Loucy (cell line): ENCODE data around the gene IGF2.

Experiments used
- H2AFZ ChIP-seq: fragments of 200-600 bp; sonication (generic); 2 replicates; pipeline ENCODE4 v1.6.0; 2016; ENCODE audit warnings: antibody characterized with exemption, mild to moderate bottlenecking, low read length, moderate library complexity
- H3F3A ChIP-seq: fragments of 200-600 bp; 2 replicates; pipeline ENCODE4 v1.6.0; 2016; ENCODE audit warnings: antibody characterized with exemption, low read depth, mild to moderate bottlenecking
- H3K27me3 ChIP-seq: fragments of 200-600 bp; sonication (generic); 2 replicates; pipeline ENCODE4 v1.6.1; 2014; ENCODE audit warnings: low read length, mild to moderate bottlenecking; ENCODE audit not compliant: insufficient read depth, poor library complexity, severe bottlenecking
- H3K36me3 ChIP-seq: fragments of 200-600 bp; sonication (generic); 2 replicates; pipeline ENCODE4 v1.6.1; 2016; ENCODE audit warnings: low read length; ENCODE audit not compliant: insufficient read depth
- H3K4me1 ChIP-seq: fragments of 200-600 bp; sonication (generic); 2 replicates; pipeline ENCODE4 v1.5.1; 2014; ENCODE audit warnings: low read length, mild to moderate bottlenecking; ENCODE audit not compliant: insufficient read depth, poor library complexity, severe bottlenecking
- H3K4me2 ChIP-seq: fragments of 200-600 bp; sonication (generic); 2 replicates; pipeline ENCODE4 v1.6.0; 2014; ENCODE audit warnings: antibody characterized with exemption, low read length, low read depth, mild to moderate bottlenecking; ENCODE audit not compliant: poor library complexity, severe bottlenecking
- H3K4me3 ChIP-seq: fragments of 200-600 bp; sonication (generic); 2 replicates; pipeline ENCODE4 v1.5.1; 2014; ENCODE audit warnings: low read length, mild to moderate bottlenecking, mixed read lengths; ENCODE audit not compliant: poor library complexity, severe bottlenecking
- H3K79me2 ChIP-seq: fragments of 200-600 bp; sonication (generic); 2 replicates; pipeline ENCODE4 v1.6.1; 2014; ENCODE audit warnings: low read length; ENCODE audit not compliant: insufficient read depth
- H3K9ac ChIP-seq: fragments of 200-600 bp; sonication (generic); 2 replicates; pipeline ENCODE4 v1.6.0; 2014; ENCODE audit warnings: mild to moderate bottlenecking, low read depth, low read length, moderate library complexity; ENCODE audit not compliant: poor library complexity, severe bottlenecking
- H3K9me2 ChIP-seq: fragments of 200-600 bp; sonication (generic); replicated peaks from 2 replicates; pipeline ENCODE4 v1.6.1; 2016; ENCODE audit warnings: low read depth, low read length, mixed read lengths
- H3K9me3 ChIP-seq: fragments of 200-600 bp; sonication (generic); 2 replicates; pipeline ENCODE4 v1.6.1; 2014; ENCODE audit warnings: mild to moderate bottlenecking, antibody characterized with exemption, low read length, low read depth; ENCODE audit not compliant: insufficient read depth
- H4K20me1 ChIP-seq: fragments of 200-600 bp; sonication (generic); 2 replicates; pipeline ENCODE4 v1.6.0; 2014; ENCODE audit warnings: antibody characterized with exemption, low read length, mild to moderate bottlenecking; ENCODE audit not compliant: insufficient read depth, poor library complexity, severe bottlenecking
- EZH2phosphoT487 ChIP-seq: fragments of 200-600 bp; IDR thresholded peaks from 2 replicates; pipeline ENCODE4 v1.6.1; 2018; ENCODE audit warnings: antibody characterized with exemption, mild to moderate bottlenecking, moderate library complexity, borderline replicate concordance
- TF ChIP-seq, protein P1 (sequence below): fragments of 200-600 bp; sonication (generic); conservative IDR thresholded peaks from 2 replicates; pipeline ENCODE4 v1.5.1; 2014; ENCODE audit warnings: mild to moderate bottlenecking, antibody characterized with exemption, low read length

The IGF2 gene

DNA sequence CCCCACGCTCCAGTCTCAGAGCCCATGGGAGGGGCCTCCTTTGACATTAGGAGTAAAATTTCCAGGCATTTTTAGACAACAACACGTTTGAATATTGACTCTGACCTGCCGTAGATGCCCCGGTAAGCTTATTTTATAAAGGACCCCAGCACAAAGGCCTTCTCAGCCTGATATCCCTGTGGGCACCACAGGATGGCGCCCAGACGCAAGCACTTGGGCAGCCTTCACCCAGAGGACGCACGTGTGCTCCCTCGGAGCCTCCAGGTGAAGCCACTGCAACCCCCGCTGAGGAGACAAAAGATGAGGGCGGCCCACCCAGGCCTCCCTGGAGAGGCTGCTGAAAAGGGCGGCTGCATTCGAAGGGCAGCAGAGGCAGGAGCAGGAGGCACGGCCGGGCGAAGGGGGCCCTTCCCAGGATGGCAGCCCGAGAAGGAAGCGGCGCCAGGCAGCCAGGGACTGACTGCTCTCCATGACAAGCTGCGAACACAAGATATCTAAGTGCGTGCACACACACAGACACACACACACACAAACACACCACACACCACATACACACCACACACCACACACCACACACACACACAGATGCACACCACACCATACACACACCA lies 47.6 kb upstream of the IGF2 start:
- Histone ChIP-seq H3K27me3 (no peaks in the 10 kb centered on the region), H3K9ac (no peak overlapping the region), H4K20me1 (no peaks in the 10 kb centered on the region), H3K9me2 (no peaks in the 10 kb centered on the region), H3K9me3 (no peaks in the 10 kb centered on the region), H2AFZ (peak overlapping the region; percentile 62; the same call in 1 of the 2 replicates), H3K79me2 (no peaks in the 10 kb centered on the region), H3K36me3 (no peaks in the 10 kb centered on the region), H3K4me3 (no peak overlapping the region), H3K4me1 (peaks cover 4% of the 10 kb centered on the region), H3F3A (no peaks in the 10 kb centered on the region), H3K4me2 (no peak overlapping the region)
- TF ChIP-seq EZH2phosphoT487: no peak
- TF ChIP-seq, protein P1, sequence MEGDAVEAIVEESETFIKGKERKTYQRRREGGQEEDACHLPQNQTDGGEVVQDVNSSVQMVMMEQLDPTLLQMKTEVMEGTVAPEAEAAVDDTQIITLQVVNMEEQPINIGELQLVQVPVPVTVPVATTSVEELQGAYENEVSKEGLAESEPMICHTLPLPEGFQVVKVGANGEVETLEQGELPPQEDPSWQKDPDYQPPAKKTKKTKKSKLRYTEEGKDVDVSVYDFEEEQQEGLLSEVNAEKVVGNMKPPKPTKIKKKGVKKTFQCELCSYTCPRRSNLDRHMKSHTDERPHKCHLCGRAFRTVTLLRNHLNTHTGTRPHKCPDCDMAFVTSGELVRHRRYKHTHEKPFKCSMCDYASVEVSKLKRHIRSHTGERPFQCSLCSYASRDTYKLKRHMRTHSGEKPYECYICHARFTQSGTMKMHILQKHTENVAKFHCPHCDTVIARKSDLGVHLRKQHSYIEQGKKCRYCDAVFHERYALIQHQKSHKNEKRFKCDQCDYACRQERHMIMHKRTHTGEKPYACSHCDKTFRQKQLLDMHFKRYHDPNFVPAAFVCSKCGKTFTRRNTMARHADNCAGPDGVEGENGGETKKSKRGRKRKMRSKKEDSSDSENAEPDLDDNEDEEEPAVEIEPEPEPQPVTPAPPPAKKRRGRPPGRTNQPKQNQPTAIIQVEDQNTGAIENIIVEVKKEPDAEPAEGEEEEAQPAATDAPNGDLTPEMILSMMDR: peak; percentile 76

DNA sequence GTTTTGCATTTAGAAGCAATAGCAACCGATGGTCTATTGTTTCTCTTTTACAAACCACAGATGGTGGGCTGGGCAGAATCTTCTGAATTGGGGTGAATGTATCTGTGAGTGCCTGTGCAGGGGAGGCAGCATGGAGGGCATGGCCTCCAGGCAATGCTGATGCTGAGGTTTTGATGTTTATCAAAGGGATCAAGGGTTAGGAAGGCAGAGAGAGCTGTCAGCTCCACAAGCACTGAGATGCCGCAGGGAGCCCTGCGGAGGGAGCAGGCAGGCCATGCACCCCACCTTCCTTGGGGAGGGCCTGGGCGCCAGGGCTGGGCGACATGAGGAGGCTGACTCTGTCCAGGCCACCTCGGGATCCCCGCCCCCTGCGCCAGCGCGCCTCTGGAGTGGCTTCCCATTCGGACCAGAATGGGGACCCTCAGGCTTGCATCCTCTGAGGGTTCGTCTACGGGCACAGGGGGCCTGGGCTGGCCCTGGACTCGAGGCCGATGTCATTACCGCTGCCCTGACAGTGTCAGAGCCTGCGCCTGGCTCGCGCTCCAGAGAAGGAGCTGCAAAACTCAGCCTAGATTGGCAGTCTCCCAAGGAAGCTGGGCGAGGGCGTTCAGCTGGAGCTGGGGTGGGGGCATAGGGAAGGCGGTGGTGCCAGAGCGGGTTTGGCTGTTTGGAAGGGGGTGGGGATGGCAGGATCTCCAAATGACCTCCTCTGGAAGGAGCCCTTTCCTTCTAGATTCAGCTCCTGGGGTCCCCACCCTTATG lies 46.3 kb upstream of the IGF2 start:
- no peaks in the 10 kb centered on the region for H3K27me3 ChIP-seq
- no peaks in the 10 kb centered on the region for H3K9me2 ChIP-seq
- no peaks in the 10 kb centered on the region for H3K9me3 ChIP-seq
- peak overlapping the region; percentile 8 for H3K4me2 ChIP-seq
- no peak overlapping the region for H3K9ac ChIP-seq
- no peaks in the 10 kb centered on the region for H4K20me1 ChIP-seq
- H2AFZ ChIP-seq: no peak overlapping the region
- H3K4me3 ChIP-seq: no peak overlapping the region
- TF ChIP-seq EZH2phosphoT487: no peak
- TF ChIP-seq, protein P1: no peak
- H3K4me1 ChIP-seq: peaks cover 4% of the 10 kb centered on the region
- H3K79me2 ChIP-seq: no peaks in the 10 kb centered on the region
- H3K36me3 ChIP-seq: no peaks in the 10 kb centered on the region
- H3F3A ChIP-seq: no peaks in the 10 kb centered on the region

- TF ChIP-seq, protein P1: no peak
- TF ChIP-seq EZH2phosphoT487: no peak
- Histone ChIP-seq H2AFZ (no peak overlapping the region), H4K20me1 (no peaks in the 10 kb centered on the region), H3K9ac (no peak overlapping the region), H3F3A (no peaks in the 10 kb centered on the region), H3K36me3 (no peaks in the 10 kb centered on the region), H3K9me2 (no peaks in the 10 kb centered on the region), H3K27me3 (no peaks in the 10 kb centered on the region), H3K4me1 (peaks cover 4% of the 10 kb centered on the region), H3K4me3 (no peak overlapping the region), H3K9me3 (no peaks in the 10 kb centered on the region), H3K4me2 (no peak overlapping the region), H3K79me2 (no peaks in the 10 kb centered on the region)
Measured at GRCh38 chr11:2182692-2183474, 43.7 kb upstream of the IGF2 start.
